Peyer's patch (tissue), 4 donors: ENCODE data around the gene ARHGEF12.

Source experiments
- POLR2A ChIP-seq, 2 donors: fragments of 450-650 bp; IDR thresholded peaks; one replicate each; pipeline ENCODE4 v1.5.1; 2017; ENCODE audit warnings: antibody characterized with exemption in 2 of 2, mild to moderate bottlenecking in 2 of 2, moderate library complexity in 2 of 2
- TF ChIP-seq, protein P1 (sequence below), 6 experiments: fragments of 450-650 bp in 4 of 6; fragments of 200-600 bp in 2 of 6; sonication (generic) in 1 of 6; IDR thresholded peaks; one replicate each; pipeline ENCODE4 v1.5.1; 2017 to 2019; ENCODE audit warnings: antibody characterized with exemption in 6 of 6, mild to moderate bottlenecking in 3 of 6, moderate library complexity in 1 of 6

DNA sequence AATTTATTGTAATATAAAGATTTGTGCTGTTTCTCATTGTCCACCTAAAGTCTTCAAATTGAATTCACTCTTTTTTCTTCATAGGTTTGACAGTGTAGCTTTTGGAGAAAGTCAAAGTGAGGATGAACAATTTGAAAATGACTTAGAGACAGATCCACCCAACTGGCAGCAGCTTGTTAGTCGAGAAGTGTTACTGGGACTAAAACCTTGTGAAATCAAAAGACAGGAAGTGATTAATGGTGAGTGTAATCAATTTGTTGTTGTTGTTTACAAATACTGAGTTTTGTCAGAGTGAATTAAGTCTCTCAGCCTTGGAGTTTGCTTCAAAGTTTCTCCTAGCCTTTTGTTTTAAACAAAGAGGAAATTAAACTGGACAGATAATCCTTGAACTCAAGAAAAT, 121.8 kb downstream of the ARHGEF12 start:
- TF ChIP-seq, protein P1, sequence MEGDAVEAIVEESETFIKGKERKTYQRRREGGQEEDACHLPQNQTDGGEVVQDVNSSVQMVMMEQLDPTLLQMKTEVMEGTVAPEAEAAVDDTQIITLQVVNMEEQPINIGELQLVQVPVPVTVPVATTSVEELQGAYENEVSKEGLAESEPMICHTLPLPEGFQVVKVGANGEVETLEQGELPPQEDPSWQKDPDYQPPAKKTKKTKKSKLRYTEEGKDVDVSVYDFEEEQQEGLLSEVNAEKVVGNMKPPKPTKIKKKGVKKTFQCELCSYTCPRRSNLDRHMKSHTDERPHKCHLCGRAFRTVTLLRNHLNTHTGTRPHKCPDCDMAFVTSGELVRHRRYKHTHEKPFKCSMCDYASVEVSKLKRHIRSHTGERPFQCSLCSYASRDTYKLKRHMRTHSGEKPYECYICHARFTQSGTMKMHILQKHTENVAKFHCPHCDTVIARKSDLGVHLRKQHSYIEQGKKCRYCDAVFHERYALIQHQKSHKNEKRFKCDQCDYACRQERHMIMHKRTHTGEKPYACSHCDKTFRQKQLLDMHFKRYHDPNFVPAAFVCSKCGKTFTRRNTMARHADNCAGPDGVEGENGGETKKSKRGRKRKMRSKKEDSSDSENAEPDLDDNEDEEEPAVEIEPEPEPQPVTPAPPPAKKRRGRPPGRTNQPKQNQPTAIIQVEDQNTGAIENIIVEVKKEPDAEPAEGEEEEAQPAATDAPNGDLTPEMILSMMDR (IDR thresholded peaks at IDR 0.05) = no peak
- no peak for TF ChIP-seq POLR2A (IDR thresholded peaks at IDR 0.05)
